Esophagus muscularis mucosa (tissue), 4 donors: ENCODE results near the gene UBTF. TPM values are rescaled to one million over a fixed set of nuclear protein-coding genes. Genes with fewer than 3 reads are reported as not detected.

Source experiments
- DNase-seq: peaks from one replicate; pipeline ENCODE4 v3.0.0-alpha.2; 2017; ENCODE audit errors: extremely low spot score
- H3K27ac ChIP-seq, 4 donors: fragments of 200-600 bp; sonication (generic); replicated peaks in 1 of 4; 1 replicate in 3 of 4; 2 replicates in 1 of 4; pipeline ENCODE4 v1.5.1; 2016 to 2019; ENCODE audit warnings: mild to moderate bottlenecking in 1 of 4
- H3K27me3 ChIP-seq, 4 donors: fragments of 200-600 bp; sonication (generic); one replicate each; pipeline versions ENCODE4 v1.5.1 to v1.6.0; 2016 to 2019
- H3K36me3 ChIP-seq, 4 donors: fragments of 200-600 bp; sonication (generic); one replicate each; pipeline ENCODE4 v1.5.1; 2016 to 2019
- H3K4me1 ChIP-seq, 4 donors: fragments of 200-600 bp; sonication (generic); one replicate each; pipeline ENCODE4 v1.5.1; 2016 to 2019
- H3K4me3 ChIP-seq, 4 donors: fragments of 200-600 bp; sonication (generic); 1 replicate in 2 of 4; 2 replicates in 2 of 4; pipeline ENCODE4 v1.5.1; 2016 to 2019; ENCODE audit warnings: mild to moderate bottlenecking in 4 of 4, moderate library complexity in 1 of 4
- H3K9me3 ChIP-seq, 4 donors: fragments of 200-600 bp; sonication (generic); 1 replicate in 3 of 4; 2 replicates in 1 of 4; pipeline ENCODE4 v1.5.1; 2016 to 2019
- EP300 ChIP-seq: sonication (generic); formaldehyde crosslinking; IDR thresholded peaks from one replicate; pipeline ENCODE4 v1.6.1; 2017; ENCODE audit warnings: antibody characterized with exemption
- POLR2A ChIP-seq: fragments of 450-650 bp; IDR thresholded peaks from one replicate; pipeline ENCODE4 v1.6.1; 2017; ENCODE audit warnings: antibody characterized with exemption, moderate library complexity, mild to moderate bottlenecking, low read depth
- POLR2AphosphoS5 ChIP-seq, 2 donors: sonication (generic); formaldehyde crosslinking; IDR thresholded peaks; one replicate each; pipeline ENCODE4 v1.6.1; 2017; ENCODE audit warnings: antibody characterized with exemption in 2 of 2
- WGBS: methylation state at CpG from one replicate; pipeline ENCODE4 v1.1.5; 2018; 5-methylcytosine and 5-hydroxymethylcytosine counted together
- intact Hi-C: fragments of 100-400 bp; cut with DNase I; formaldehyde crosslinking; loops from one replicate; pipeline ENCODE4 v1.15.1; 2023
- total RNA-seq, 4 donors: library from RNA; depleted of rRNA; stranded (reverse); fragments of >200 nt; gene quantifications; one replicate each; pipeline versions ENCODE4 v1.1.0 to v1.2.1, GENCODE V29; 2016
- TF ChIP-seq, protein P1 (sequence below), 3 experiments: fragments of 200-600 bp in 2 of 3; fragments of 450-650 bp in 1 of 3; sonication (generic) in 2 of 3; IDR thresholded peaks; one replicate each; pipeline ENCODE4 v1.5.1; 2017 to 2019; ENCODE audit warnings: antibody characterized with exemption in 3 of 3, mild to moderate bottlenecking in 2 of 3, moderate library complexity in 1 of 3

UBTF gene
- total RNA-seq, 4 donors from 2014 or later = 48.7 to 78.8 (median 66.1) TPM

GRCh38 chr17:44176671-44177501 is 42.6 kb downstream of the UBTF start:
- H3K4me1 ChIP-seq = peaks cover 0 to 5% (median 3%) of the 10 kb centered on the region in 4 donors
- peaks cover 5 to 55% (median 46%) of the 10 kb centered on the region in 4 donors for H3K36me3 ChIP-seq
- TF ChIP-seq, protein P1, sequence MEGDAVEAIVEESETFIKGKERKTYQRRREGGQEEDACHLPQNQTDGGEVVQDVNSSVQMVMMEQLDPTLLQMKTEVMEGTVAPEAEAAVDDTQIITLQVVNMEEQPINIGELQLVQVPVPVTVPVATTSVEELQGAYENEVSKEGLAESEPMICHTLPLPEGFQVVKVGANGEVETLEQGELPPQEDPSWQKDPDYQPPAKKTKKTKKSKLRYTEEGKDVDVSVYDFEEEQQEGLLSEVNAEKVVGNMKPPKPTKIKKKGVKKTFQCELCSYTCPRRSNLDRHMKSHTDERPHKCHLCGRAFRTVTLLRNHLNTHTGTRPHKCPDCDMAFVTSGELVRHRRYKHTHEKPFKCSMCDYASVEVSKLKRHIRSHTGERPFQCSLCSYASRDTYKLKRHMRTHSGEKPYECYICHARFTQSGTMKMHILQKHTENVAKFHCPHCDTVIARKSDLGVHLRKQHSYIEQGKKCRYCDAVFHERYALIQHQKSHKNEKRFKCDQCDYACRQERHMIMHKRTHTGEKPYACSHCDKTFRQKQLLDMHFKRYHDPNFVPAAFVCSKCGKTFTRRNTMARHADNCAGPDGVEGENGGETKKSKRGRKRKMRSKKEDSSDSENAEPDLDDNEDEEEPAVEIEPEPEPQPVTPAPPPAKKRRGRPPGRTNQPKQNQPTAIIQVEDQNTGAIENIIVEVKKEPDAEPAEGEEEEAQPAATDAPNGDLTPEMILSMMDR (IDR thresholded peaks at IDR 0.05) = no peak
- TF ChIP-seq EP300 (no peak), POLR2A (no peak), POLR2AphosphoS5 (IDR thresholded peaks at IDR 0.05) (no peak)
- intact Hi-C loops = no loop called here
- no peaks in the 10 kb centered on the region for H3K27me3 ChIP-seq
- H3K27ac ChIP-seq = no peak overlapping the region
- H3K9me3 ChIP-seq = no peaks in the 10 kb centered on the region
- H3K4me3 ChIP-seq = no peak overlapping the region
- DNase-seq = no peak
- 80% methylated on average over 8 of the region's 54 CpGs for WGBS

DNA sequence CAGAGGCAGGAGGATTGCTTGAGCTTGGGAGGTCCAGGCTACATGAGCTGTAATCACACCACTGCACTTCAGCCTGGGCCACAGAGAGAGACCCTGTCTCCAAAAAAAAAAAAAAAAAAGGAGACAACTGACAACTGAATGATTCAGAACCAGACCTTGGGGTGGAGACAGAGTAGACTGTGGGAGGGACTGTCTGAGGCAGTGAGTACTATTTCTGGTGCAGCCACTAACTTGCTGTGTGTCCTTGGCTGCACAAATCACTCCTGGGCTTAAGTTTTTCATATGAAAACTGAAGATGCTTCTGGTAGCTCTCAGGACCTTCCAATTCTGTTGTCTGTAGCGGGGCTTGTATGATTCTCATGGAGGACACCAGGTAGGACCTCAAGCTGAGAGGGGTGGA is 43.2 kb downstream of the UBTF start:
- Histone ChIP-seq H3K9me3 (no peaks in the 10 kb centered on the region), H3K27ac (no peak overlapping the region), H3K36me3 (peaks cover 3 to 50% (median 41%) of the 10 kb centered on the region in 4 donors), H3K4me3 (no peak overlapping the region), H3K27me3 (no peaks in the 10 kb centered on the region), H3K4me1 (peaks cover 0 to 11% (median 10%) of the 10 kb centered on the region in 4 donors)
- no peak for TF ChIP-seq POLR2AphosphoS5 (IDR thresholded peaks at IDR 0.05)
- no peak for TF ChIP-seq EP300
- TF ChIP-seq POLR2A = no peak
- TF ChIP-seq, protein P1 (IDR thresholded peaks at IDR 0.05) = no peak
- DNase-seq = no peak
- 100% methylated on average over 1 of the region's 1 CpG for WGBS
- intact Hi-C loops = no loop called here

- Histone ChIP-seq H3K4me1 (peaks cover 6 to 27% (median 26%) of the 10 kb centered on the region in 4 donors), H3K4me3 (no peak overlapping the region), H3K36me3 (peaks cover 3 to 50% (median 41%) of the 10 kb centered on the region in 4 donors), H3K27me3 (no peaks in the 10 kb centered on the region), H3K27ac (no peak overlapping the region), H3K9me3 (no peaks in the 10 kb centered on the region)
- WGBS = 100% methylated on average over 2 of the region's 2 CpGs
- DNase-seq = no peak
- intact Hi-C loops = no loop called here
- no peak for TF ChIP-seq POLR2AphosphoS5 (IDR thresholded peaks at IDR 0.05)
- no peak for TF ChIP-seq POLR2A
- TF ChIP-seq, protein P1 (IDR thresholded peaks at IDR 0.05) = no peak
- no peak for TF ChIP-seq EP300
Measured at GRCh38 chr17:44174427-44174826, 45.0 kb downstream of the UBTF start.

DNA sequence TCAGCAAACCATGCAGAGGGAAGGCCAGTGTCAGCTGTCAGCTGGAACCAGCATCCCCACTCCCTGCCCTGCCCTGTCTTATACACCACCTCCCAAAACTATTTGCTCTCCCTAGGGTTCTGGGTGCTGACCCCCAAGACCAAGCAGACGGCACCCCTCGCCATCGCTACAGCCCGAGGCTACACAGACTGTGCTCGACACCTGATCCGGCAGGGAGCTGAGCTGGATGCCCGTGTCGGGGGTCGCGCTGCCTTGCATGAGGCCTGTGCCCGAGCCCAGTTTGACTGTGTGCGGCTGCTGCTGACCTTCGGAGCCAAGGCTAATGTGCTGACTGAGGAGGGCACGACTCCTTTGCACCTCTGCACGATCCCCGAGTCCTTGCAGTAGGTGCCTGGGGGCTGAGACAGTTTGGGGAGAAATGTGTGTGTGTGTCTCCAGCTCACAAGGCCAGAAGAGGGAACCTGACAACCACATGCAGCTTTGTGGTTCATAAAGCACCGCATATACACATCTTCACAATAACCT is 47.5 kb downstream of the UBTF start:
- no peak for DNase-seq
- Histone ChIP-seq H3K4me3 (no peak overlapping the region), H3K9me3 (no peaks in the 10 kb centered on the region), H3K4me1 (peaks cover 13 to 40% (median 39%) of the 10 kb centered on the region in 4 donors), H3K27ac (peak overlapping the region in 3 of 4 donors; percentile 11 to 89 (median 87)), H3K36me3 (peaks cover 3 to 27% (median 17%) of the 10 kb centered on the region in 4 donors), H3K27me3 (no peaks in the 10 kb centered on the region)
- WGBS = 82% methylated on average over 11 of the region's 17 CpGs
- TF ChIP-seq POLR2AphosphoS5 (IDR thresholded peaks at IDR 0.05) = no peak
- no peak for TF ChIP-seq POLR2A
- intact Hi-C loops = no loop called here

DNA sequence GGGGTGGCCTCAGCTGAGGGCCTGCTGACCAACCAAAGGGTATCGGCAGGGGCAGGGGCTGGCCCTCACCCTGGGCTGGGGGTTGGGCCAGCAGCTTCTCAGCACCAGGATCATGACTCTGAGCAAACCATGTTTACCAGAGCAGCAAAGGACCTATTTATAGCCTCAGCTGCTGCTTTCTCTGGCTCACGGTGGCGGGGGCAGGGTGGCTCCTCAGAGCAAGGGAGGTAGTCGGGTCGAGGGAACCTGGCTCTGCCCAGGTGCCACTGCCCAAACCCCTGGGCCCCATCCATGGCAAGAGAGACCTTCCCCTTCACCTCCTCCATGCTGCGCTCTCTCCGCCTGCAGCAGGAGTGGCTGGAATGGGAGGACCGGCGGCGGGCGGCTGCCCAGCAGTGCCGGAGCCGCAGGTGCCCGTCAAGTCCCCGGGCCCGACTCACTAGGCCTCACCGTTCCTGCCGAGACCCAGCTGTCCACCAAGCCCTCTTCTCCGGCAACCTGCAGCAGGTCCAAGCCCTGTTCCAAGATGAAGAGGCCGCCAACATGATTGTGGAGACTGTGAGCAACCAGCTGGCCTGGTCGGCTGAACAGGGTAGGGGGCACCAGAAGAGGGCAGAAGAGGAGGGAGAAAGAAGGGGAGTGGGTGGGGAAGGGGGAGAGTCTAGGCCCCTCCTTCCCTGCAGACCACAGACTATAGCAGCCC is 48.8 kb downstream of the UBTF start, which contains the start of gene ASB16:
Gene ASB16 (plus strand): TSS at position 206 of the 703 bp plus-strand sequence. CDS start 86 bp downstream, at position 292.
- no peak for DNase-seq
- intact Hi-C loops = no loop called here

More for the DNA sequence above, 48.8 kb downstream of the UBTF start, which contains the start of gene ASB16:
- no peaks in the 10 kb centered on the region for H3K9me3 ChIP-seq
- peaks cover 13 to 40% (median 39%) of the 10 kb centered on the region in 4 donors for H3K4me1 ChIP-seq
- TF ChIP-seq EP300 (no peak), POLR2AphosphoS5 (IDR thresholded peaks at IDR 0.05) (peak; percentile 70 to 80), POLR2A (no peak)
- TF ChIP-seq, protein P1 (IDR thresholded peaks at IDR 0.05) = peak in 1 of 3 experiments; percentile 37
- no peaks in the 10 kb centered on the region for H3K27me3 ChIP-seq
- peak within 1 kb of the TSS; percentile 51 to 56 (median 54) for H3K4me3 ChIP-seq
- peak within 1 kb of the TSS; percentile 82 to 89 (median 86) for H3K27ac ChIP-seq
- peaks cover 0 to 13% (median 7%) of the 10 kb centered on the region in 4 donors for H3K36me3 ChIP-seq
- WGBS = 22% methylated on average over 13 of the region's 21 CpGs
